Measurements from ENCODE around the gene OLFML2B. TPM values are rescaled to one million over a fixed set of nuclear protein-coding genes. Genes with fewer than 3 reads are reported as not detected.

Gene OLFML2B
- total RNA-seq, 2 donors from 2014 or later: 0.75 to 1.00 TPM

- Mint-ChIP-seq H3K27ac (no peak overlapping the region), H3K27me3 (ENCODE audit: insufficient read depth) (no peaks in the 10 kb centered on the region), H3K9me3 (peaks cover 6% of the 10 kb centered on the region), H3K4me1 (no peaks in the 10 kb centered on the region), H3K4me3 (no peak overlapping the region), H3K36me3 (ENCODE audit: low read depth) (no peaks in the 10 kb centered on the region)
- no peak for TF ChIP-seq CTCF (conservative IDR thresholded peaks at IDR 0.05)
- DNase-seq: no peak
- Histone ChIP-seq H3K36me3 (ENCODE audit: control insufficient read depth, insufficient read depth, low read length) (no peaks in the 10 kb centered on the region), H3K9ac (ENCODE audit: extremely low read depth, low read length, poor library complexity, severe bottlenecking) (no peak overlapping the region), H3K4me3 (ENCODE audit: low read length) (no peak overlapping the region), H3K27me3 (ENCODE audit: control insufficient read depth, insufficient read depth, low read length, poor library complexity, severe bottlenecking) (no peaks in the 10 kb centered on the region), H3K27ac (ENCODE audit: low read depth, low read length) (no peak overlapping the region), H3K4me1 (ENCODE audit: control insufficient read depth, insufficient read depth, low read length) (no peaks in the 10 kb centered on the region), H3K9me3 (ENCODE audit: control insufficient read depth, low read length) (no peaks in the 10 kb centered on the region)
- WGBS, 2 experiments (ENCODE audit: insufficient coverage in 1 of 2, insufficient read length in 1 of 2): 60 to 90% methylated on average over 1 to 9 of the region's 9 CpGs
Measured at GRCh38 chr1:161994175-161994668, 29.4 kb downstream of the OLFML2B start.

- H3K36me3 ChIP-seq (ENCODE audit: control insufficient read depth, insufficient read depth, low read length): no peaks in the 10 kb centered on the region
- Mint-ChIP-seq H3K36me3 (ENCODE audit: low read depth) (no peaks in the 10 kb centered on the region), H3K9me3 (peaks cover 6% of the 10 kb centered on the region), H3K4me1 (no peaks in the 10 kb centered on the region), H3K27me3 (ENCODE audit: insufficient read depth) (no peaks in the 10 kb centered on the region), H3K27ac (no peak overlapping the region), H3K4me3 (no peak overlapping the region)
- no peaks in the 10 kb centered on the region for H3K9me3 ChIP-seq (ENCODE audit: control insufficient read depth, low read length)
- no peaks in the 10 kb centered on the region for H3K27me3 ChIP-seq (ENCODE audit: control insufficient read depth, insufficient read depth, low read length, poor library complexity, severe bottlenecking)
- no peaks in the 10 kb centered on the region for H3K4me1 ChIP-seq (ENCODE audit: control insufficient read depth, insufficient read depth, low read length)
- no peak for DNase-seq
- H3K27ac ChIP-seq (ENCODE audit: low read depth, low read length): no peak overlapping the region
- 84 to 88% methylated on average over 8 to 11 of the region's 11 CpGs for WGBS, 2 experiments (ENCODE audit: insufficient coverage in 1 of 2, insufficient read length in 1 of 2)
- H3K4me3 ChIP-seq (ENCODE audit: low read length): no peak overlapping the region
- TF ChIP-seq CTCF (conservative IDR thresholded peaks at IDR 0.05): no peak
- no peak overlapping the region for H3K9ac ChIP-seq (ENCODE audit: extremely low read depth, low read length, poor library complexity, severe bottlenecking)
Measured at GRCh38 chr1:161993576-161993975, 30.1 kb downstream of the OLFML2B start.

GRCh38 chr1:161989786-161990185 lies 33.9 kb downstream of the OLFML2B start:
- DNase-seq: no peak
- Histone ChIP-seq H3K36me3 (ENCODE audit: control insufficient read depth, insufficient read depth, low read length) (no peaks in the 10 kb centered on the region), H3K9me3 (ENCODE audit: control insufficient read depth, low read length) (peaks cover 7% of the 10 kb centered on the region), H3K27ac (ENCODE audit: low read depth, low read length) (no peak overlapping the region), H3K4me3 (ENCODE audit: low read length) (no peak overlapping the region), H3K4me1 (ENCODE audit: control insufficient read depth, insufficient read depth, low read length) (no peaks in the 10 kb centered on the region), H3K27me3 (ENCODE audit: control insufficient read depth, insufficient read depth, low read length, poor library complexity, severe bottlenecking) (no peaks in the 10 kb centered on the region), H3K9ac (ENCODE audit: extremely low read depth, low read length, poor library complexity, severe bottlenecking) (no peak overlapping the region)
- Mint-ChIP-seq H3K36me3 (ENCODE audit: low read depth) (no peaks in the 10 kb centered on the region), H3K4me1 (no peaks in the 10 kb centered on the region), H3K27me3 (ENCODE audit: insufficient read depth) (no peaks in the 10 kb centered on the region), H3K27ac (no peak overlapping the region), H3K4me3 (no peak overlapping the region), H3K9me3 (peaks cover 6% of the 10 kb centered on the region)
- WGBS, 2 experiments (ENCODE audit: insufficient coverage in 1 of 2, insufficient read length in 1 of 2): 89 to 93% methylated on average over 3 to 5 of the region's 5 CpGs
- no peak for TF ChIP-seq CTCF (conservative IDR thresholded peaks at IDR 0.05)
